Stimulated activated CD8-positive, alpha-beta memory T cell treated with anti-CD3 and anti-CD28 coated beads, Interleukin-4, amount 100 ng/mL, for 1 hour (primary cell): ENCODE data around the gene BANP.
A peak's percentile ranks its signal among the peaks of the same experiment; 100 is the strongest.
"Not testable (repeated sequence)": the region's sequence is repeated elsewhere in the genome, so short reads cannot be mapped to it uniquely, and the experiment has no call there.

ENCODE experiments used
- DNase-seq, 2 donors: peaks; one replicate each; pipeline ENCODE4 v3.0.0-alpha.2; 2020; ENCODE audit warnings: low read depth in 2 of 2, low spot score in 1 of 2

The BANP gene, protein sequence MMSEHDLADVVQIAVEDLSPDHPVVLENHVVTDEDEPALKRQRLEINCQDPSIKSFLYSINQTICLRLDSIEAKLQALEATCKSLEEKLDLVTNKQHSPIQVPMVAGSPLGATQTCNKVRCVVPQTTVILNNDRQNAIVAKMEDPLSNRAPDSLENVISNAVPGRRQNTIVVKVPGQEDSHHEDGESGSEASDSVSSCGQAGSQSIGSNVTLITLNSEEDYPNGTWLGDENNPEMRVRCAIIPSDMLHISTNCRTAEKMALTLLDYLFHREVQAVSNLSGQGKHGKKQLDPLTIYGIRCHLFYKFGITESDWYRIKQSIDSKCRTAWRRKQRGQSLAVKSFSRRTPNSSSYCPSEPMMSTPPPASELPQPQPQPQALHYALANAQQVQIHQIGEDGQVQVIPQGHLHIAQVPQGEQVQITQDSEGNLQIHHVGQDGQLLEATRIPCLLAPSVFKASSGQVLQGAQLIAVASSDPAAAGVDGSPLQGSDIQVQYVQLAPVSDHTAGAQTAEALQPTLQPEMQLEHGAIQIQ

DNA sequence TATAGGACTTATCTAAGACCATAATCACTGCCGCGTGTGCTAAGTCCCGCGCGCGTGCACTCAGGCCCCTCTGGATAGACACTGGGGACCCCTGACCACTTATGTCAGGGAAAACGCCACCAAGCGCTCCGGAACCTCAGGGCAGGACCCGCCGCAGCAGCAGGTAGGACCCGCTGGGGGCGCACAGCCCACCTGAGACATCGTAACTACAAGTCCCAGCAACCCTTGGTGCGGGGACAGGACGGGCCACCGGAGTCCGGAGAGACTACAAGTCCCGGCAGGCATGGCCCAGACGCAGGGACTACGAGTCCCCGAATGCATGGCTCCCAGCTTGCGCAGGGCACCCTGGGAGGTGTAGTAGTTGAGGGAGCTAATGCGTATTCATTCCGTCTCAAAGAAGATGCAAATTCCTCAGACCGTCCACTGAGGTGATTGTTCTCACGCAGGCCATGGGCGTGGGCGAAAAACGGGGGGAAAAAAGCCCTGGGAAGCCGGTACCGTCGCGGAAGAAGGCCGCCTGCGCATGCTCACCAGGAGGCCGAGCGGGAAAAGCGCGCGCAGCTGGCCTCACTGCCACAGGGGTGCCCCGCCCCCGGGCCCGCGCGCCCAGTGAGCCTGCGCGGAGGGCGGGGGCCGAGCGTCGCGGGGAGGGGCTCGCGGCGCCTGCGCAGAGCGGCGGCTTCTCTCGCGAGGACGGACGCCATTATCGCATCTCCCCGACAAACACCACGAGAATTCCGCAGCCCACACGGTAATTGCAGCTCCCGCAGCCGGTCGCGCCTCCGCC, at the start of gene BANP:
BANP (plus strand) TSS at position 670 of the 787 bp plus-strand sequence. CDS start 23,682 bp downstream, outside the sequence.
- DNase-seq: peak; percentile 86 to 97

DNA sequence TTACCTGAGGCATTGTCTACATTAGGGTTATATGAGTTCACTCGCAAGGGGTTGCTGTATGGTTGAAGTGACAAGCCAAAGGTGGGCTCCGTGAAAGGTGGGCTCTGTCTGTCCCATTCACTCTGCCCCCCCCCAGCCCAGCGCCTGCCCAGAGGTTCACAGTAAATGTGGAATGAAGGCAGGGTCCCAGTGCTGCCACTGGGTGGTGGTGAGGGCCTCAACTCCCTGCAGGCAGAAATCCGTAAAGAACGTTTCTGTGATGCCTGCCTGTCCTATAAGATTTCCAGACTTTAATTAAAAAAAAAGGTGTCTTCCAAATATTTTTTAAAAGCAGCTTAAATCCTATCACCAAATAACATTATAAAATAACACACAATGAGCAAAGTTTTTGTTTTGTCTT, 46.3 kb upstream of the BANP start:
- not testable (repeated sequence) for DNase-seq

DNA sequence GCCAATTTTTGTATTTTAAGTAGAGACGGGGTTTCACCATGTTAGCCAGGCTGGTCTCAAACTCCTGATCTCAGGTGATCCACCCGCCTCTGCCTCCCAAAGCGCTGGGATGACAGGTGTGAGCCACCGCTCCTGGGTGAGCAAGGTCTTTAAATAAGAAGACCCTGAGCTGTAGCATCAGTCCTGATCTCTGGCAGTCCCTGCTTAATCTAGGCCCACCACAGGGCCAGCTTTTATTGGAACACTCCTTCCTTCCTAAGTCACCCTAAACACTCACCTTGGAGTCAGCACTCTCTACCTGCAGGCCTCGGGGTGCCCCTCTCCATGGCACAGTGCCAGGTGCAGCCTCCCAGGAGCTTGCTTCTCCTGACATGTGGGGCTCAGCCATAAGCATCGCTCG, 45.7 kb upstream of the BANP start:
- DNase-seq: not testable (repeated sequence)

DNA sequence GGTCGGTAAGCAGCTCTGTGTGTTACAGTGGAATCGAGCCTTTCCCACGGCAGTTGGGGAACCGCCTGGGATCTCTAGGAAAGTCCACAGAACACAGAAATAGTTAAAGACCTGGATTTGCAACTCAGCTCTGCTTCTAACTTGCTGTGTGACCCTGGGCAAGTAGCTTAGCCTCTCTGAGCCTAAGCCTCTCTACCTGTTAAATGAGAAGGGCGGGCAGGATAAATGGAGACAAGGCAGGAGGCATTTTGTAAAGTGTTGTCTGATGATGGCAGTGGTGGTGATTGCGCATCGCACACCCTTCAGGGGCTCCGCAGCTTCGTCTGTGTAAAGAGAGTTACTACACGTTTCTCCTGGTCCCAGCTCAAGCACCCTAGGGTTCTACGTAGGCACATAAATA, 43.1 kb upstream of the BANP start:
- DNase-seq: not testable (repeated sequence)

DNA sequence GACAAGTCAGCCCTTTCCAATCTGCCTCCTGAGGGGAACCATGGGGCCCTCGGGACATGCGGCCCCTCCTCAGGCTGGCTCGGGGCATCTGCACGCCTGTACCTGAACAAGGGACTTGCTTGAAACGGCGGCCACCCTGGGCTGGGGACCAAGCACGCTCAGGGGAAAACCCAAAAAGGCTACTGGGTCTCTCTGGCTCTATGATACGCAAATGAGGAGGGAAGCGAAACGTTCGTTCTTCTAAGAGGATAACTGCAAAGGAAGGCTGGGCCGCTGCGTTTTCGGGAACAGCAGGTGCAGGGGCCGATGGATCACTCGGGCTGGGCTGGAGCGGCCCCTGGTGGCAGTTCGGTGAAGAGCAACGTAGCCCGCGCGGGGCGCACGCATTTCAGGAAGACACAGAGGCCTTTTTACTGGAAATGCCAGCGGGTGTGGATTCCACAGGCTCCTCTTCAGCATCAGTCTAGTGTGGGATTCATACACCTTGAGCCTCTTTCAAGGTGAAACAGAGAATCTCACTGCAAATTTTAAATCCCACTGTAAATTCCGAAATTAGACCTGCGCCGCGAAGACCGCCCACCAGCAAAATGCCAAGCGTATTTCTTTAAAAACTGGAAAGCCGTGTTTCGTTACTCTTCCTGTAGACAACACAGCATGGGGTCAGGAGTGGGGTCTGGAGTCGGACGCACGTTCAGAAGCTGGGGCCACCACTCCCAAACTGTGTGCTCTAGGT, 41.9 kb upstream of the BANP start:
- peak; percentile 68 to 73 for DNase-seq

DNA sequence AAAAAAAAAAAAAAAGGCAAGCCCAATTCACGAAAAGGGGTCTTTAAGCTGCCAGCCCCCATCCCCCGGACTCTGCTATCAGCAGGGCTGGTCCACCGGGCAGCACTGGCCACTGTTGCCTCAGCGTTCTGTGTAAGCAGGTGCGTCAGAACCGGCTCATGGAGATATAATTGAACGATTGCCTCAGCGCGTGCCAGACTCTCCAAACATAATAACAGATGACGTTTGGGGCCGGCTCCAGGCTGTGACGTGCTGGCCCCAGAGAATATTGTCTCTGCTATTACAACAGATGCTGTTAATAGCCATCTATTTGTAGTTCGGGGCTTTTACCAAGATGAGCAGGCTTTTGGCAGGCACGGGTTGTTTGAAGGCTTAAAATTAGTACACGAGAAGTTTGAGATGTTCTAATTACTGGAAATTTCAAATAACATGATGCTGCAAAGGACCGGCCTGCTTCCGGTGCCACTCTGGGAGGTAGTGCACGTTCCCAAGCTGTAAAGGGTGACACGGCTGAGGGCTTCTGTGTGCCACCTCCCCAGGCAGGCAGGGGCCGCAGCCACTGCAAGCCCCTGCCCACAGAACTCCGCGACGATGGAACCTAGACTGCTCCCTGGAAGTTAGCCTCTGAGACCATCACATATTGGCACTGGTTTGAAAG, 40.0 kb upstream of the BANP start:
- DNase-seq: not testable (repeated sequence)

DNA sequence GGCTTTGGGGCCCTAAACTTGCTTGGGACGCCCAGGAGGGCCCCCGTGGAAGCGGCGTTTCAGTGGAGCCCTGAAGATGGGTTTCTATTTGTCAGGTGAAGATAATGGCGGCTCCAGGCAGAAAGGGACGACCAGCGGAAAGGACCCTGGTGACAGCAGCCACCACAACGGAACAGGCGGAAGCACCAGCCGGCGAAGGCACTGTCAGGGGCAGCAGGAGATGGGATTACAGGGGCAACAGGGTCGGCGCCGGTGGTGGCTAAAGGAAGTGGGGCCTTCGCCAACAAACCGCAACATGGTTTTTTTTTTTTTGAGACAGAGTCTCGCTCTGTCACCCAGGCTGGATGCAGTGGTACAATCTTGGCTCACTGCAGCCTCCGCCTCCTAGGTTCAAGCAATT, 38.5 kb upstream of the BANP start:
- DNase-seq: not testable (repeated sequence)

DNA sequence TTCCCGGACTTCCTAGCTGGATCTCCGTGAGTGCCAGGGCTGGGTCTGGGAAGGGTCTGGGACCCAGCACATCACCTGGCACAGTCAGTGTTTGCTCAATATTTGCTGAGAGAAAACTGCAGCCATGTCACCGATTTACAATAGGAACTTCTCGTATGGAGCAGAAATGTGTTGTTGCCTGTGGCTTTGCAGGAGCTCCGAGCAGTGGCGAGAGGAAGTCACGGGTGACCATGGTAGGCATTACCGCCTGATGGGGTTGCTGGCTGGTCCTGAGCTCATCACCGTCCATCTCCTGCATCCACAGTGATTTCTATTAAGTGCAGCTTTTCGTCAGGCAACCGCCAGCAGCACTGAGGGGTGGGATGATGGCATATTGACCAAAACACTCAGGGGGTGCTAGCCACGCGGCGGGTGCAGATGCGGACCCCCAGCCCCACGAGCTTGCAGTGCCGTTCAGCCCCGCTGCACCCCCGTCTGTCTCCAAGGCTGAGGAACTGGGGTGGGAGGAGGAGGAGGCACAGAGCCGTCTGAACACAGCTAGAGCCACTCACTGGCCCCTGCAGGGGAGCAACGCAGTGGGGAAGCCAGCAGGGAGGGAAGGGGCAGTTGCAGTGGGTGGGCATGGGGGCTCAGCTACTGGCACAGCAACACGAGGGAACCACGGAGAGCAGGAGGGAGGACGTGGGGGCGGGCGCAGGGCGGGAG, 37.1 kb upstream of the BANP start:
- not testable (repeated sequence) for DNase-seq

DNA sequence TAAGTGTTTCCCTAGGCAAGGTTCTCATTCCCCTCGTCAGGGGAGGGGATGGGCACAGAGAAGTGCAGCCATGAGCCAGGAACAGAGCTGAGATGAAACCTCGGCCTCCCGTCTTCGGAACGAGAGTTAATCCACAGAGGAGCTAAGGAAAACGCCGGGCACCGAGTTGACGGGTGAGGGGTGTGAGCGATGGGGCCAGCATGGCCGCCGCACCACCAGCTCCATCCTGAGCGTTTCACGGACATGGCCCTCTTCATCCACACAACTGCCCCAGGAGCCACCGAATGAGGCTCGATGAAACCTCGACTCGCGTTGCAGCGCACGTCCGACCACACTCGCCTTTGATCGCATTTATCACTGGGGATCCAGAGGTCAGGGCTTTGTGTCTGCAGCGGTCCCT, 36.4 kb upstream of the BANP start:
- no peak for DNase-seq

DNA sequence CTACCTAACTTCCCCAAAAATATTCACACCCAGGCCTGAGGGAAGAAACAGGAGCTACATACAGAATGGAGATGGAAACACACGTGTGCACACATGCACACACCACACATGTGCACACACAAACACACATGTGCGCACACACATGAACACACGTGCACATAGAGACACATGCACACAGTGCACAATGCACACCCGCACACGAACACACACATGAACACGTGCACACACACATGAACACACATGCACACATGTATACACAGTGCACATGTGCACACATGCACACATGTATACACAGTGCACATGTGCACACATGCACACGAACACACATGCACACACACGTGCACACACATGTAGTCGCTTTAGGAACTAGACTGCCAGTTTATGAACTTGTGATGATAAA, 33.7 kb upstream of the BANP start:
- no peak for DNase-seq

DNA sequence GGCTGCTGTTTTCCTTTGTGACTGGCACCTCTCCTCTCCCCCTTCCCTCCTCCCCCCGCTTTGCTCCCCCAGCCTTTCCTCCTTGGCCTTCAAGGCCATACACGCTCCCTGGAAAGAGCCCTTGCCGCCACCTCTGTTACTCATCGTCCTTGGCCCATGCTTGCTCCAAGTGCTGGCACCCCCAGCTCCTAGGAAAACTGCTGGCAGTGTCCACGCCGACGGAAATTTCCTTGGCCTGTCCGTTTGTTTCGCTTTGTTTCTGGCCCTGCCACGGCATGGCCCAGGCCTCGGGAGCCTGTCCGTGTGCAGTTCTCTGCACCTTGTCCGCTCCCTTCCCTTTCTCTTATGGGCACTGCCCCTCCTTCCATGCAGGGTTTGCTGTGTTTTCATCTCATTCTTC, 32.9 kb upstream of the BANP start:
- no peak for DNase-seq

DNA sequence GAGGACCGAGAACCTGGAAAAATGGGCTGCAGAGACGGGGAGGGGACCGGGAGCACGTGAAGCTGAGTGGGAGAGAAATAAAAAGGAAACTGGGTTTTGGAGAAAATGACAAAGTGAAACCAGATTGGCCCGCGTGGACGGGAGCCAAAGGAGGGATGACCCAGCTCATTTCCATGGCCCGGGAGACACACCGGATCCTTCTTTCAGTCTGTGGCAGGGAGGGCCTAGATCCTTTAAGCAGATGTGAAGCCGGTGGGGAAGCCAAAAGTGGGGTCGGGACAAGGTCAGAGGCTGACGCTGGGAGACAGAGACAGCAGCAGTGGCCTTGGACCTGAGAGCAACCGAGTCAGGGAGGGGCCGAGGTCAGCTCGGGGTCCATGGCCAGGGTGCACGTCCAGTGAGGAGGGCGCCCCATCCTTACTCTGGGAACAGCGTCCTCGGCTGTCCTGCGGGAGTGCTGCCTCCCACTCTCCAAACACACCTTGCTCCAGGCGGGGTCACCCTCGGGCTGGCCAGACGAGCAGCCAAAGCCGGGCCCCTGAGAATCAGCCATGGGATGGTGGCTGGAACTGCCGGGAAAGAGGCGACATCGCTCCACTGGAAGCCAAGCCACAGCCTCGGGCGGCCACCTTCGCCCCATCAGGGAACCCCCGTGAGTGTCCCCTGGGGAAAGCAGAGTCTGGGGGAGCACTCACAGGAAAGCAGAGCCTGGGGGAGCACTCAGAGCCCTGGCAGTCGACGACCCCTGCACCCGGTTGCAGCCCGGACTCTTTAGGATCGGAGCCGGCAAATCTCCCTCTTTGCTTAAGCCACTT, 32.2 kb upstream of the BANP start:
- no peak for DNase-seq

DNA sequence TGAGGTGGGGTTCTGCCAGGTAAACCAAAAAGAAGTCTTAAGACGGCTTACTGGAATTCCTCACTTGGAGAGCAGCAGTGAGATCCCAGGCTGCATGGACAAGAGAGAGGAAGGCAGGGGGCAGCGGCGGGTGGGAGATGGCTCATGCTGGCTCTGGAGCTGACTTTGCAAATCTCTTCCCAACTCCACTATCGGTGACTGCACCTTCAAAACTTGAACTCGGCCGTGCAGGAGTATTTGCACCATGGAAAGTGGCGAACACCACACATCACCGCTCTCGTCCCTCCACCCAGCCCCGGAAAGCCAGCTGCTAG, 31.6 kb upstream of the BANP start:
- DNase-seq: no peak

DNA sequence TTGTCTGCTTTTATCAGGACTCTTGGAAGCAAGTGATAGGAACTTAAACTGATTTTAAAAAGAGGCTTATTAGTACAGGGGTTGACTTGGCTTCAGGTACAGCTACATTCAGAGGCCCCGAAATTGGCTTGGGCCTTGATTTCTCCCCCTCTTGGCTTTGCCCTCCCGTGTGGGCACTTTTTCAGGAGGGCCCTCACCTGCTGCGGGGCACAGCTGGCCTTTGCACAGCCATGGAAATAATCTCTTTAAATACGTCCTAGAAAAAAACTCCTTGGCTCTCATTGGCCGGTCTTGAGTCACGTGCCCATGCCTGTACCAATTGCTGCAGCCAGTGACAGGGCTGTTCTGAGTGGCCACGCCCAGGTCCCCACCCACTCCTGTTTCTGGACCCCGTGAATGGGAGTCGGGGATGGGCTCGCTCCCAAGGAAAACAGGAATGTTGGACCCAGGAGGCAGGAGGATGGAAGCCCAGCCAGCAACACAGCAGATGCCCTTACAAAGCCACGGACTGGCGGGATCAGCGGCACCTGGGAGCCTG, 29.9 kb upstream of the BANP start:
- DNase-seq: no peak

DNA sequence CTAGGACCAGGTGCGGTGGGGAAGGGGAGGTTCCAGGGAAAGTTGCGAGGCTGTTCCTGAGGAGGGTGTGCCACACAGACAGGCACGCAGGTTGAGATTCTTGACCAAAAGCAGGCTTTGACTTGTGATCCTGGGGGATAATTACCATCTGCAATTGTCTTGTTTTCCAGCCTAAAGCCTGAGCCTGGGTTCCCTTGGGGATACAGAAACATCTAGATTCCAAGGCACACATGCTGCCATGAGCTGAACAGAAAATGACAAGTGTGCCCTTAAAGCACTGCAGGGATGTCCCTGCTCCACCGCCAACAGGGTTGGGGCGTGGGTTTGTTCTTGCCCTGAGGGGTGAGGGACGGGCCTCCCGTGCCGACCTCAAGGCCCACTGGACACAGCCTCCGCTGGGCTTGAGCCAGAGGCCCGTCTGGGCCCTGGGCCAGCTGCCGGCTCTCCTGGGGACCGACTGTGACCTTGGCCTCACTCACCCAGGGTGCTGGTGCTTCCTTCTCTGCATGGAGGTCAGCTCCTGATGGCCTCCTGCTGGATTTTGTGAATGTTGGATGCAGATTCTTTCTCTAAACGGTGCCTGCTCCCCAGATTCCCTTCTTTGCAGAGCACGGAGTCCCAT, 28.9 kb upstream of the BANP start:
- DNase-seq: no peak

DNA sequence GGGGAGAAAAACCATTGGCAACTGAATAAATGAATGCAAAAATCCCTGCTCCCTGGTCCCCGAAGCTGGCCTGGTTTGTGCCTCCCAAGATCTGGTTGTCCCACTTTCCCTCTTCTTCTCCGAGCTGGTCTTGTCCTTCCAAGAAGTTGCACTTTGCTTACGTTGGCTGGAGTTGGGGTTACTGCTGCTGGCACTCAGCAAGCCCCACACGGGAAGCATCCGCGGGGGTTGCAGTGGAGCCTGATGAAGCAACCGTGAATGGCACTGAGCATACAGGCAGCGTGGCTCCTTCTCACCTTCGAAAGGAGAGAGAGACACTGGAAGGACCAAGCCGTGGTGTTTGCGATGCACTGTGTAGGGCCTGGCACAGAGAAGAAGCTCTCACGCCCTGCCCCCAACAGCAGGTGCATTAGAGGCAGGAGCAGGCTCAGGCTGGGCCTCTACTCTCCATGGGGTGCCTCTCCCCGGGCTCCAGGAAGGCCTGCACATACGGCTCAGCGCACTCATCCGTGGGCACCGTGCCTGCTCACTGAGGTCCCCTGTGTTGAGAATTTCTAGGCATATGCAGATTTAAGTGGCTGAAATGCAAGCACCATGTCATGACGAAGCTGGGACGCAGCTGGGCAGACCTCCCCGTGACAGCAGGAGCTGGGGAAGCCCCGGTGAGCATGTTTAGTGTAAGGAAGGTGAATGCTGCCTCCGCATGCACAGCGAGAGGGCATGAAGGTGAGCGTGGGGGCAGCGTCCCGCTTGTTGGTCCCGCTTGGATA, 27.0 kb upstream of the BANP start:
- no peak for DNase-seq

DNA sequence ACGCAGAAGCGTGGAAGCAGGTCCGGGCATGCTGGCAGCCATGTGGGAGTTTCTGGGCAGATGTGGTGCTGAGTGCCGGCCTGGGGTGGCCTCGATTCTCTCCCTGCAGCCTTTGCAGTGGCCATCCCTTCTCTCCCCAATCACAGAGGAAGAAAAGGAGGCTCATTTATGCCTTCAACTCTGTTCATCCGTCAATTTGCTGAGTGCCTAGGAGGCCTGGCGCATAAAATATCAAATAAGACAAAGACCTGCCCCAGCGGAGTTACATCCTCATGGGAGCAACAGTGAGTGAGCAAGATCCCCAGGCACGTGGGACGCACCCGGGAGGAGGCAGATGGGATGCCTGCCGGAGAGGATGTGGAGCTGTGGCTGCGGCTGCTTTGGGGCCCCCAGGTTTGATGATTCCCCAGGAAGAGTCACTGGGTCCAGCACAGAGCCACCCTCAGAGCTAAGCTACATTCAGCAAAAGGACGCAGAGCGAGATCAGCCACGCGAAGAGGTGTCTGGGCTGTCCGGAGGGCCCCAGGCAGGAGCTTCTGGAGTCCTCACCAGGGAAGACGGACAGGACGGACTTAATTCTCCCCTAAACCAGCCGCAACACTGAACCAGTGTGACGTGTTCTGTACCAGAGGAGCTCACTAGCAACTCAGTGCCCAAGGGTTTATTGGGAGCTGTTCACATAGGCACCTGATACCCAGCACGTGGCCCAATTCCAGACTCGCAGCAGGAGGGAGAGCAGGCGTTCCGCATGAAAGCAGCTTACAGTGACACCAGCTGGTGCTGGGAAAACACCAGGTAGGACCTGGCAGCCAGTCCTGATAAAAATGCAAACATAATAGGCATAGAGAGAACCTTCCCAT, 26.2 kb upstream of the BANP start:
- no peak for DNase-seq
